ENCODE measurements around the gene CORO7. TPM values are rescaled to one million over a fixed set of nuclear protein-coding genes. Genes with fewer than 3 reads are reported as not detected.
A peak's percentile ranks its signal among the peaks of the same experiment; 100 is the strongest.
"Not testable (repeated sequence)": the region's sequence is repeated elsewhere in the genome, so short reads cannot be mapped to it uniquely, and the experiment has no call there.

Gene CORO7
- total RNA-seq, 1 experiment from 2014 or later = 18.9 TPM

DNA sequence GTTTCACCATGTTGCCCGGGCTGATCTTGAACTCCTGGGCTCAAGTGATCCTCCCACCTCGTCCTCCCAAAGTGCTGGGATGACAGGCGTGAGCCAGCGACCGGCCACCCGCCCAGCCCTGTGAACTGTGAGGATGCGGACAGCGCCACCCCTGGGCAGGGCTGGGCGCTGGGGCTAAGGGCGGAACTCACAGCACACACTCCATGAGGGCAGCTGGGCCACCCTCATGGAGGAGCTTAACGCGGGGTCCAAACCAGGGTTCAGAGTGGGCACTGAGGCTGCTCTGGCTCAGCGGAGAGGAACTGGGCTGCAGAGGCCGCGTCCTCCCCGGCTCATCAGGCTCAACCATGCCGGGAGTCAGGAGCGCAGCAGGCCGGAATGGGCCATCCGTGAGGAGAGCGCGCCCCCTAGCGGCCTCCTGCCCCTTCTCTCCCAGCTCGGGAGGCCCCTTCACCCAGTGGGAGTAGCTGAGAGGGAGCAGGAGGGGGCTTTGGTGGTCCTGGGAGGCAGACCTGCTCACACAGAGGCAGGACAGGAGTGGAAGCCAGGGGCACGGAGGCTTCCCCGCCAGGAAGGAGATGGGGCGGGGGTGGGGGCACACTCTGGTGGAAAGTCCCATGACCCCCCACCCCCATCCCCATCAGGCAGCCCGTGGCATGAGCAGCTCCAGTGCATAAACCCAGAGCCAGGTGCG, 13.8 kb downstream of the CORO7 start:
- DNase-seq (ENCODE audit: low read depth) = peak; percentile 59

DNA sequence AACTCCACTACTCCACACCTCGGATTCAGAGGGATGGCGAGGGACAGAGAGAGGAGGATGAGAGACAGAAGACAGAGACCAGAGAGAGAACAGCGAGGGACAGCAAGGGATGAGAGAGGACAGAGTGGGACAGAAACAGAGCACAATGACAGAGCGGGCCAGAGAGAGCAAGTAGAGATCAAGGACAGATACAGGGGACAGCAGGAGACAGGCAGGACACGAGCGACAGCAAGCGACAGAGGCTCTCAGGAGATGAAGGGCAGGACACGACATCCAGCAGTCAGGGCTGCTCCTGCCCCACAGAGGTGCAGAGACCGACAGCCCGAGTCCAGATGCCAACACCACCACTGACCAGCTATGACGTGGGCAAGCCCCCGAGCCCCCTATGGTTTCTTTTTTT, 14.9 kb downstream of the CORO7 start:
- no peak for DNase-seq (ENCODE audit: low read depth)

DNA sequence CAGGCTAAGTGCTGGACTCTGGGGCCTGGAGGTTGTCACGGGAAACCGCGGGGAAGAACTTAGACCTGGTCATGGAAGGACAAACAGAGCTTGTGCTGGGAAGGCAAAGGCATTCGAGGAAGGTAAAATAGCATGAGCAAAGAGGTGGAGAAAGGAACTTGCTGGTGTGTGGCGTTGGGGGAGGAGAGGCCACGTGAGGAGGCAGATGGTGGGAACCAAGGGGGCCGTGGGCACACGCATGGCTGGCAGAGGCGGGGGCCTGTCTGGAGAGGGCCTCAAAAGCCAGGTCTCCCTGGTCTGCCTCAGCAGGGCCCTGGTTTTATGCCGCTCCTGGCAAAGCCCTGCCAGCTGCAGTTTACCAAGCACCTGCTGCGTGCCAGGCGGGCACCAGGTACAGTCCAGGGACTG, 15.3 kb downstream of the CORO7 start:
- no peak for DNase-seq (ENCODE audit: low read depth)

DNA sequence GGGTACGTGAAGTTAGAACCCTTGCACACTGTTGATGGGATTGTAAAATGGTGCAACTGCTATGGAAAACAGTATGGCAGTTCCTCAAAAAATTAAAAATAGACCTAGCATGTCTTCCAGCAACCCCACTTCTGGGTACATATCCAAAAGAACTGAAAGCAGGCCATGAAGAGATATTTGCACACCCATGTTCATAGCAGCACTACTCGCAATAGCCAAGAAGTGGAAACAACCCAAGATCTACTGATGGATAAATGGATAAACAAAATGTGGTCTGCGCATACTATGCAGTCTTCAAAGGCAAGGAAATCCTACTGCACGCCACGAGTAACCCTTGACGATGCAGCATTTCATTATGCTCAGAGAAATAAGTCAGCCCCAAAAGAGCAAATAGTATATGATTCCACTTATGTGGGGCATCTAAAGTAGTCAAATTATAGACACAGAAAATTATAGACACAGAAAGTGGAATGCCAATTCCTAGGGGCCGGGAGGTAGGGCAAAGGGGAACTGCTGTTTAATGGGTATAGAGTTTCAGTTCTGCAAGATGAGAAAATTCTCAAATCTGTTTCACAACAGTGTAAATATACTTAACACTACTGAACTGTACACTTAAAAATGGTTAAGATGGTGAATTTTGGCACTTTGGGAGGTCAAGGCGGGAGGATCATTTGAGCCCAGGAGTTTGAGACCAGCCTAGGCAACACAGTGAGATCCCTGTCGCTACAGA, 17.2 kb downstream of the CORO7 start:
- no peak for DNase-seq (ENCODE audit: low read depth)

DNA sequence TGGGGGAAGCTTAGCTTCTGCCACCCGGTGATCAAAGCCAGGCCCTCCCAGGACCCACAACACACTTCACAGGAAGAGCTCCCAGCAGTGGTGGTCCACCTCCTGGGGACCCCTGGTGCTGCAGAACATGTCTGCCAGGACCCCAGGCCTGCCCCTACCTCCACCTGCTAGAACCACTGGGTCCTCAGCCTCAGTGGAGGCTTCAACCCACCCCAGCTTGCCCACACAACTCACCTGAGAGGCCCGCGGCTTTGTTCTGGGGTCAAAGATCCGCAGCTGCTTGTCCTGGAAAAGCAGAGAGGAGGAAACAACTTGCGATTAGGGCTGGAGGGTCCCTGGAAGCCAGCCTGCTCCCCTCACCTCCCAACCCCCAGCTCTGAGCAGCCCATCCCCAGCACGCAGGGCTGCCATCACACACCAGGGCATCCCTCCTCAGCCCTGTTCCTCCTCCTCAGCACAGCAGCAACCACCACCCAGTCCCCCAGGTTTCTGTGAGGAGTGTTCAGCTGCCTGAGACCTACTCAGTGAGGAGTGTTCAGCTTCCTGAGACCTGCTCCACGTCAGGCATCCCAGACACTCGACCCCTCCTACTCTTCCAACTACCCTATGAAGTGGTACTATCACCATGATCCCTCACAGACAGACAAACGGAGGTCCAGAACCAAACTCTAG, 21.2 kb downstream of the CORO7 start:
- DNase-seq (ENCODE audit: low read depth) = no peak

DNA sequence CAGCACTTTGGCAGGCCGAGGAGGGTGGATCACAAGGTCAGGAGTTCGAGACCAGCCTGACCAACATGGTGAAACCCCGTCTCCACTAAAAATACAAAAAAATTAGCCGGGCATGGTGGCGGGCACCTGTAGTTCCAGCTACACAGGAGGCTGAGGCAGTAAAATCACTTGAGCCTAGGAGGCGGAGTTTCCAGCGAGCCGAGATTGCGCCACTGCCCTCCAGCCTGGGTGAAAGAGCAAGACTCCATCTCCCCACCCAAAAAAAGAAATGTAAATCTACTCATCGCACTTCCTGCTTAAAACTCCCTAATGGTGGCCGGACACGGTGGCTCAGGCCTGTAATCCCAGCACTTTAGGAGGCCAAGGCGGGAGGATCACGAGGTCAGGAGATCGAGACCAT, 22.5 kb downstream of the CORO7 start:
- DNase-seq (ENCODE audit: low read depth) = not testable (repeated sequence)

DNA sequence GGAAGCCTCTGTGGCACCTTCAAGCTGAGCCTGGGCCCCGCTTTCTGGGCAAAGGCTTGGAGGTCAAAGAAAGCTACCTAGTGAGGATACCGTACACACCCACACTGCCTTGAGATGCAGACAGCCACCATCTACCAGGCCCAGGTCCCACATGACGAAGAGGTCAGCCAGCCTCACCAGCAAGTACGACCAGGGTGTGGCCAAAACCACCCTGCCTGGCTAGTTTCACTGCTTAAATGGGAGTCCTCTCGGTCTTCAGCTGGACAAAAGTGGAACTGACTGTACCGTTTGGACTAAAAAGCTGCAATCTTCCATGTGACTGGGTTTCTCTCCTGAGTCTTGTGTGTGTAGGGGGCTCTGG, 23.2 kb downstream of the CORO7 start:
- peak; percentile 65 for DNase-seq (ENCODE audit: low read depth)

DNA sequence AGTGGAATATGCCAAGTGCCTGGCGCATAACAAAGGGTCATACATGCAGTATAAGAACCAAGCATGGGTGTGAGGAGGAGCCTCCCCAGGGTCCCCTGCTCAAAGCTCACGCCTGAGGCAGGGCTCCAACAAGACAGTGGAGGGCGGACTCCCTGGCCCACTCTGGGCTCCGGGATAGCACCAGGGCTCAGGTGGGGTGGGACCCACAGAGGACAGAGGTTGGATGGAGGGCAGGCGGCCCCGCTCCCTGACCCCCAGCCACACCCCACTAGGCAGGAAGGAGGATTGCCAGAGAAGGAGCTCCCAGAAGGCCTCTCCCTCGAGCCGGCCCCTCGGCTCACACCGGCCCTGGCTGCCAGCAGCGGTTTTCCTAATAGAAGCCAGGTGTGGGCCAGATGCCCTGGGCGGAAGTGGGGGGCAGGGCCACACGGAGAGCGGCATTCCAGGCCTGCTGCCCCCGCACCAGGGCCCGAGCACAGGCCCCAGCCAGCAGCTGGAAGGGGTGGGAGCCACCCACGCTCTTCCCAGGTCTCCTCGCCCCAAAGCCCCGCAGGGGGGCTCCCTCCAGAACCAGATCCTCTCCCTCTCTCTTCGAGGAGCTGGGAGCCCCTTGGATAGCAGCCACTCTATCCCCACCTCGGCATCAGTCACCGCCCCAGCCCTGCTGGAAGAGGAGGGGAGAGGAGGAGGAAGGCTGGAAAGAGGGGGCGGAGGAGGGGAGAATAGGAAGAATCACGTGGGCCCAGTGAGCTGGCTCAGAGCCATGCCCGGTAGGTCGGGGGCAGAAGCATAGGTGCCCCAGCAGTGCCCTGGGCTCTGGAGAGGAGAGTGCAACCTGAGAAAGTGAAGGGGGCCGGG, 23.8 kb downstream of the CORO7 start:
- DNase-seq (ENCODE audit: low read depth) = peak; percentile 82

DNA sequence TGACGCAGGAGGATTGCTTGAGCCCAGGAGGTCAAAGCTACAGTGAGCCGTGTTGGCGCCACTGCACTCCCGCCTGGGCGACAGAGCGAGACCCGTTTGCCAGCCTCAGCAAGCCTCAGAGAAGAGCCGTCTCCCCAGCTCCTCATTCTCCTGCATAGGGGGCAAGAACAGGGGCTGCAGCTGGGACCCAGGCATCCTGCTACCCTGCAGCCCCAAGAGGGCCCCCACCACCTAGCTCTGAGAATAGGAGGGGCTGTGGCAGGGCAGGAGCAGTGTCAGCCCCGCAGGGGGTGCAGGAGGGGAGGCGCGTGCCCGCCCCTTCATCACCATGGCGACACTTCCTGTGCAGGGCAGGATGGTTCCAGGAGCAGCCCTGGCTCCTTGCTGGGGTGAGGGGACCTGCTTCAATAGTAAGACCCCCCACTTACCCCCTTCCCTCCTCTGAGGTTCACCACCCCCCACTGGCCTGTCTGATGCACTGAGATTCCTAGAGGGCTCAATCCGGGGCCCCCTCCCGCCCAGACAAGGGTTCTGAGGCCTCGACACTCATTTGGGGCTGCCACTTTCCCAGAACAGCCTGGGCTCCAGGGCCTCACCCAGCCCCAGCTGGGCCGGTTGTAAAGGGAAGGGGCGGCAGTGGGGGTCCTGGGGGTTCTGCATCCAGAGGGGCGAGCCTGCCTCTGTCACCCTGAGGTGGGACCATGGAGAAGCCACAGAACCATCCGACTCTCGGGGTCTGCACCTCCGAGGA, 24.6 kb downstream of the CORO7 start:
- DNase-seq (ENCODE audit: low read depth) = no peak

DNA sequence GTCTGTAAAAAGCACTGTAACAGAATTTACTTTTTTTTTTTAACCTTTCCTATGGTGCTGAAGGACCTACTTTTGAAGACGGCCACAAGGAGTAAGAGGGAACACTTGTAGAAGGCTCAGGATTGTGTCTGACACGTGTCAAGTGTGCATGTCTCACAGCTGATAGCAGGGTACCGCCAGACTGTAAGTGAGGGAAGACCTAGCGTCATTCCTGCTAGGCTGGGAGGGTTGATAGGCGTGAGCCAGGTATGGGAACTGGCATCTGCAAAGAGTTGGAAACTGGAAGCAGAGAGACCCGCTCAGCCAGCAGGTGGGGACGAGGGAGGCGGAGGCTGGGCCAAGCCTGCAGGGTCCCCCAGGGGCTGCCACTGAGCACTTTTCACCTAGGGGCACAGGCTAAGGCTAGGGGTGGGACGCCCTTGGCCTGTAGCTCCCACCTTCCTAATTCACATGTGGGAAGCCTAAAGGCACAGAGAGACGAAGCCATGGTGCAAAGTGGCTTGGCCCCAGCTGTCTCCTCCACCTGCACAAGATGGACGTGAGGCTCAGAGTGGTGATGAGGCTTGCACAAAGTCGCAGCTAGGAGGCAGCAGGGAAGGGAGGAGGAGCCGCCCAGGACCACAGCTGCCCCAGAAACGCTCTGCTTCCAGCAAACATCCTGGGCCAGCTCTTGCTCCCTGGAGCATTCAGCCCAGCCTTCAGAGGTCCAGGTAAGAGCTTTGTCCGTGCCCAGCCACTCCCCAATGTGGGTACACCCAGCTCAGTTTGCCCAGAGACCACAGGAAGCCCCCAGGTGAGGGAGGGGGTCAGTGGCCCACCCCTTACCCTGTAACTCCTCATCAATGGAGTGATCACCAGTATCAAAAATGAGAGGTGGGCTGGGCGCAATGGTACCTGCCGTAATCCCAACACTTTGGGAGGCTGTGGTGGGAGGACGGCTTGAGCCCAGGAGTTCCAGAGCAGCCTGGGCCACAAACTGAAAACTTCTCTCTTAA, 25.8 kb downstream of the CORO7 start:
- no peak for DNase-seq (ENCODE audit: low read depth)

DNA sequence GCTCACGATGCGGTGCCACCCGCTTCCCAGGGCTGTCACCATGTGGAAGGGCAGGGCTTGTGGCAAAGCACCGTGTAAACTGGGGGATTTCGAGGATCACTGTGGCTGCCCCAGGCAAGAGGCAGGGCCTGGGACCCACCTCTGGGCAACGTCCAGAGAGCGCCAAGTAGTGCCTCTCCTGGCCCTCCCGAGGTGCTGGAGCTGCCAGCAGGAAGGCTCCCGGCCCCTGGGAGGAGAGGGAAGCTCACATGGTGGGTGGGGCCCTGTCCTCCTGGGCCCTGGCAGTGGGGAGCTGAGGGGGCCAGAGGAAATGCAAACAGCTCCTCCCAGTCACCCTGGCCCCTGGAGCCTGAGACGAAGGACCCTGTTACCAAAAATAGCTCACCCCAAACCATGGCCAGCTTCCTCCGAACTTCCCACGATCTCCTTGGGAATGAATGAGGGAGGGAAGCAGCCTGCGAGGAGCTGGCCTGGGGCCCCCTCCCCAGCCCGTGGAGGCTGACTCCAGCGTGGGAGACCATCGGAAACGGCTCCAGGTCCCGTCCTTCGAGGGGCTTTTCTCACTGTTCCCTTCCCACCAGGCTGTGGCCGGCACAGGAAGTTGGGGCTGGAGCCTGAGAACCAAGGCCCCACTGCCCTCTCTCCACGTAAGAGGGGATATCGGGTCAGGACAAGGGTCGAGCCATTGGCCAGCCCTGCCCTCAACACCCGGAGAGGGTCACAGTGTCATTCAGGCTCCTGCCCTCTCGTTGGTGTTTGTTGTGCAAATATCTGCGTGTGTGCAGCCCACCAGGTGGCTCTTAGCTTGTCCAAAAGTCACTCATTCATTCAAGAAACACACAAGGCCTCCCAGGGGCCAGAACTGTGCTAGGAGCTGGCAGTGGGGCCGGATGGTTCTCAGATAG, 27.1 kb downstream of the CORO7 start:
- no peak for DNase-seq (ENCODE audit: low read depth)

DNA sequence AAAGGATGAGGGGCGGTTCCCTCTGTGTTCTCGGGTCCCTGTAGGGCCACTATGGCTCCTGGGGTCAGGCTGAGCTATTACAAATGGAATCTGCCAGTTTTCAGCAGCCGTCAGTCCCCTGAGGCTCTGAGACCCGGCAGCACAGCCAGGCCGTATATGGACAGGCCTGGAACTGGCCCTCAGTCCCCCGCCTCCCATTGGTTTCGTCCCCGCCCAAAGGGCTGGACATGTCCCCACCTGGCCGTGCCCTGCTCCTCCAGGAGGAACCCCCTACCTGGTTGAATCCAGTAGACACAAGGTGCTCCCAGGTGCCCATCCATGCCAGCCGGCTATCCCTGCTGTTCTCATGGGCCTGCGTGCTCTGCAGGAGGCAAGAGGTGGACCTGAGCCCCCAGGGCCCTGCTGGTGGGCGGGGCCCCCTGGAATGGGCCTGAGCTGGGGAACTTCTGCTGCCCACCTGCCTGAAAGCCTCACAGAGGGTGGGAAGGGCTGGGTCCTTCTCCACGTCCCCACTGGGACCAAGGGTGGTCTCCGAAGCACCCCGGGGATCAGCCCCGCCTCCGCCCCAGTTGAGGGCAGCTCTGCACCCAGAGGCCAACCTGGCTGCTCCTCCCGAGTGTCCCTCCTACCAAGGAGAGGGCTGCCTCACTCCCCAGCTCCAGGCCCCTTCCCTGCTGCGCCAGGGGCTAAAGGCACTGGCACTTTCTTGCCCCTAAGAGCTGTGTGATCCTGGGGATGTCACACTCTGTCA, 27.9 kb downstream of the CORO7 start:
- no peak for DNase-seq (ENCODE audit: low read depth)

DNA sequence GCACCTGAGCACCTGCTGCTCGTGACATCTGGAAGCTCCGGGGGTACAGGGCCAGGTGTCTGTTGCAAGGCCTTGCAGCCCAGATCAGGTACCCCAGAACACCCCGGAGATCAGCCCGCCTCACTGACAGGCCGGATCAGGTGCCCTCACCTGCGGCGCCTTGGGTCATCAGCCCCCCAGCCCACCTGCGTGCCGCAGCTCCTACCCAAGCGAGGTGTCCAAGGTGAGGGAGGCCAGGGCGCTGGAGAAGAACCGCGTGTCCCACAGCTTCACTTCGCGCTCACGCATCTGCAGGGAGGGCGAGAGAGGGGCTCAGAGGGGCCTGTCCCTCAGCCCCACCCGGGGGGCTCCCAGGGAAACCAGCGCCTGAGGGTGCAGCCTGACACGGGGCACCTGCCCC, 28.6 kb downstream of the CORO7 start:
- no peak for DNase-seq (ENCODE audit: low read depth)

DNA sequence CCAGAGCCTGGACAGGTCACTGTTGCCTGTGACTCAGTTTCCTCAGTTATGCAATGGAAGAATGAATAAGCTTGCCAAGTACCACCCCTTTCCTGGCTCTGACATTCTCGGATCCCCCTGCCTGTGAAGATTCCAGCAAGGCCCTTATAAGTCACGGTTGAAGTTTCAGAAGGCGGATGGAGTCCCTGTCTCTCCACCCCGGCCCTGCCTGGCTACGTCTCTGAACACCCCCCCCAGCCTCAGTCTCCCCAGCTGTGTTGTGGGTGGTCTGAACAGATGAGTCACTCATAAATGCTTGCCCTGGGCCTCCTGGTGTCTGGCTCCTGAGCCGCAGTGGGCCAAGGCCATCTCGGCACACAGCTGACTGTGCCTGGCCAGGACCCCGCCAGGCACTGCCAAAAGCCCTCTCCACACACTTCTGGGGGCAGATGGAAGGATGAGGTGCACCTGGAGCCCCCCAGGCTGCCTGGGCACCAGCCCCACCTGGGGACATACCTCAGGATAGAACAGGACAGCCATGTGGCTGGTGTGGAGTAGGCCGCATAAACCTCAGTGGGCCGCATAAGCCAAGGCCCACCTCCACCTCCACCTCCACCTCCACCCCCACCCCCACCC, 29.3 kb downstream of the CORO7 start:
- no peak for DNase-seq (ENCODE audit: low read depth)

DNA sequence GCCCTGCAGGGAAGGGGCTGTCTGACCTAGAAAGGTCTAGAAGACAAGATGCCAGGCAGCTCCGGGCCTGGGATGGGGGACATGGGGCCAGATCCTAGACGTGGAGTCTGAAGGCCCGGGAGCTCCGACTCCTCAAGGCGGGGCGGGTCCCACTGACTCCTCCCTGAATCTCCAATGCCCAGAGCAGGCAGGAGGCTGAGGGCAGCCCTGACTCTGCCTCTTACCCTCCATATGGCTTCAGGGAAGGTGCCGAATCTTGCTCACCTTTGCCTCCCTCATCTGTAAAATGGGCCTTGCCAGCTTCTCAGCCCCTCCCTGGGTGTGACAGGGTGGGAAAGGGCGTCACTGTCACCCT, 30.0 kb downstream of the CORO7 start:
- DNase-seq (ENCODE audit: low read depth) = no peak

DNA sequence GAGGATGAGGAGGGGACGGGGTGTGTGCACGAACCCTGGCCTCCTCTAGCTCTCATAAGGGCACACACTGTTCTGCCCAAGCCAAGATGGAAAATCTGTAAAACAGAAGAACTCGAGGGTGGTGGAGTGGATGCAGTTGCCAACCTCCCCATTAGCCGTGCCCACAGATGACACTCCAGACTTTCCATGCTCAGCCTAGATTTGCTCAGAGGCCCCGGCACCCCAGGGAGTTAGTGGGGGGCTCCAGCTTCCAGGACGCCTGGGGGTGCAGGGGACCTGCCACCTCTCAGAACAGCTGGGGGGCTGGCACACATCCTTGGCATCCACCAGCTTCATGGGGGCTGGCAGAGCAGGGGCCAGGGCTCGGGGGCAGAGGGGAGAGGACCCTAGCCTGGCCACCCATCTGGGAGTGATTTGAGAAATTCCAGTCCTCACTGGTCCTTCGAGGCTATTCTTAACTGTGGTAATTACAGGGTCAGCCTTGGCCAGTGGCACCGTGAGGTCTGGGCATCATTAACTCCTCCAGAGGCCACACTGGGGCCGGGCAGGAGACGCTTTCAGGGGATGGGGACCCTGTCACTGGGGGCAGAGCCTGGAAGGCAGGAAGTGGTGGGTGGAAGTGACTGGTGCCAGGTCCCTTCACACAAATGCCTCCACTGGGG, 30.5 kb downstream of the CORO7 start:
- DNase-seq (ENCODE audit: low read depth) = no peak

DNA sequence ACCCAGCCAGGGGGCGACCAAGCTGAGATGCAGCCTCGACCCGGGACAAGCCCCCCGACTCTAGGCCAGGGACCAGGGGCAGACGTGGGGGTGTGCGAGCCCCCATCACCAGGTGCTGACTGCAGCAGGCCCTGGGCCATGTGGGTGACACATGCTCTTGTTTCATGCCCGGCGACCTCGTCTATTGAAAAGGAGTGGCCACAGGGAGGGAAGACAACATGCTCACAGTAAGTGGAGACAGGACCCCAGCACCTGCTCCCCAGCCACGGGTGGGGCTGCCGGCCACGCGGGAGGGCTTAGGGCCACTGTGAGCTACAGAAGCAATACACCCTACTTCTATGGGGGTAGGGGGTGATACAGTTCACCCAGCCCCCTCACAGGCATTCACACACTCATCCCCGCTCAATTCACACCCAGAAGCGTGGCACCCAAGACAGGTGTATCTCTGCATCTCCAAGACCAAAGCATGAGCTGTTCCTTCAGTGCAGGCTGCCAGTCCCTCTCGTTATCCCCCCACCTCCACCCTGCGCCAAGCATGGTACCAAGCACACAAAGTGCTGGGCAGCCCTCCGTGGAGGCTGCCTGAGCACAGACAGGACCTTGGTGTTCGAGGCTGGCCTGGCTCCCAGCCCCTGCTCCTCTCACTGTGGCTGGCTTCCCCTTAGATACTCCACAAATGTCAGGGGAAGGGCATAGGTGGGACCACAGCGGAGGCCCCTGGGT, 31.2 kb downstream of the CORO7 start:
- no peak for DNase-seq (ENCODE audit: low read depth)
